GM21381 (cell line): Measurements from ENCODE around the gene SEC63.
"Not testable (repeated sequence)": the region's sequence is repeated elsewhere in the genome, so short reads cannot be mapped to it uniquely, and the experiment has no call there.

Source experiments
- ATAC-seq: cut with Tn5 transposase; IDR thresholded peaks from one replicate; pipeline ENCODE4 v1.9.1; 2021; ENCODE audit warnings: mild to moderate bottlenecking, moderate library complexity; ENCODE audit not compliant: unreplicated experiment

SEC63 gene

GRCh38 chr6:107867302-107867615 lies 90.7 kb downstream of the SEC63 start:
- no peak for ATAC-seq

- ATAC-seq, result no peak
Observed at GRCh38 chr6:107866606-107867301, 91.3 kb downstream of the SEC63 start.

GRCh38 chr6:107864226-107865127 lies 93.5 kb downstream of the SEC63 start:
- no peak for ATAC-seq

- ATAC-seq, result no peak
Observed at GRCh38 chr6:107862383-107862782, 95.6 kb downstream of the SEC63 start.

- not testable (repeated sequence) for ATAC-seq
Observed at GRCh38 chr6:107860963-107861362, 97.0 kb downstream of the SEC63 start.

- ATAC-seq, result not testable (repeated sequence)
Observed at GRCh38 chr6:107860144-107860543, 97.9 kb downstream of the SEC63 start.

- ATAC-seq, result no peak
Observed at GRCh38 chr6:107853230-107853629, 104.8 kb downstream of the SEC63 start.

- ATAC-seq, result no peak
Observed at GRCh38 chr6:107849325-107849724, 108.7 kb downstream of the SEC63 start.

- ATAC-seq, result no peak
Observed at GRCh38 chr6:107847844-107848802, 109.9 kb downstream of the SEC63 start.

- no peak for ATAC-seq
Observed at GRCh38 chr6:107846262-107846795, 111.7 kb downstream of the SEC63 start.

GRCh38 chr6:107845777-107846176 lies 112.2 kb downstream of the SEC63 start:
- no peak for ATAC-seq

- no peak for ATAC-seq
Observed at GRCh38 chr6:107843400-107843799, 114.6 kb downstream of the SEC63 start.

GRCh38 chr6:107841275-107841670 lies 116.7 kb downstream of the SEC63 start:
- no peak for ATAC-seq

- ATAC-seq, result no peak
Observed at GRCh38 chr6:107840636-107841274, 117.3 kb downstream of the SEC63 start.

- ATAC-seq, result no peak
Observed at GRCh38 chr6:107833136-107833535, 124.9 kb downstream of the SEC63 start.

GRCh38 chr6:107832151-107833056 lies 125.6 kb downstream of the SEC63 start:
- no peak for ATAC-seq

GRCh38 chr6:107830060-107830459 lies 127.9 kb downstream of the SEC63 start:
- ATAC-seq, result no peak

GRCh38 chr6:107827541-107827940 lies 130.5 kb downstream of the SEC63 start:
- ATAC-seq, result no peak

GRCh38 chr6:107823047-107823557 lies 134.9 kb downstream of the SEC63 start:
- no peak for ATAC-seq
